GM10266 (cell line): ENCODE results near the gene ABT1.

Experiments
- DNase-seq: peaks from one replicate; pipeline ENCODE4 v3.0.0; 2012; ENCODE audit errors: extremely low spot score
- CTCF ChIP-seq: IDR thresholded peaks from 2 replicates; pipeline ENCODE4 v1.5.1; 2012; ENCODE audit warnings: mild to moderate bottlenecking, low read depth; ENCODE audit not compliant: control insufficient read depth, insufficient read depth; ENCODE audit errors: missing control alignments

Gene ABT1

GRCh38 chr6:26576407-26576843, 20.3 kb upstream of the ABT1 start:
- TF ChIP-seq CTCF, result no peak
- no peak for DNase-seq

GRCh38 chr6:26576929-26577719, 19.6 kb upstream of the ABT1 start:
- no peak for TF ChIP-seq CTCF
- DNase-seq, result no peak

GRCh38 chr6:26577720-26578072, 19.1 kb upstream of the ABT1 start:
- no peak for DNase-seq
- TF ChIP-seq CTCF, result no peak

- DNase-seq, result no peak
- no peak for TF ChIP-seq CTCF
Measured at GRCh38 chr6:26578279-26578678, 18.5 kb upstream of the ABT1 start.

- DNase-seq, result no peak
- TF ChIP-seq CTCF, result no peak
Measured at GRCh38 chr6:26578741-26579140, 18.0 kb upstream of the ABT1 start.

- no peak for DNase-seq
- no peak for TF ChIP-seq CTCF
Measured at GRCh38 chr6:26581164-26581915, 15.4 kb upstream of the ABT1 start.

GRCh38 chr6:26588965-26589364, 7.8 kb upstream of the ABT1 start:
- no peak for TF ChIP-seq CTCF
- no peak for DNase-seq
